ENCODE data around the gene GORASP1. TPM values are rescaled to one million over a fixed set of nuclear protein-coding genes. Genes with fewer than 3 reads are reported as not detected.

The GORASP1 gene
- total RNA-seq, 6 experiments from 2014 or later: 27.8 to 35.5 (median 33.1) TPM

DNA sequence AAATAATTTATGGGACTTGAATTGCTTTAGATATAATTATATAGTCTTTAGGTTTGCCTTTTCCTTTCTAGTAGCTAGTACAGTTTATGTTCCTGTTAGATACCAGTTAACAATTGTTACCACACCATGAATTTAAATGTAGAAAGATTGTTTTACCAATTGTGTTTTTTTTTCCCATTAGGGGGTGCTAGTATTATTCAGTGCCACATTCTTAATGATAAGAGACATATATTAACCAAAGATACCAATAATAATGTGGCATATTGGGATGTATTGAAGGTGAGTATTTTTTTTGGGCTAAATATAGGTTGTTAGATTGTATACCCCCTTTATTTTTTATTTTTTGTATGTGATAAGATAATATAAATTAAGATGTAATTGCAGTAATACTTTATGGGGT is 27.9 kb downstream of the GORASP1 start:
- TF ChIP-seq CTCF (IDR thresholded peaks at IDR 0.05): peak in 1 of 4 donors; percentile 4
- no peak for TF ChIP-seq POLR2A (IDR thresholded peaks at IDR 0.05)
- H3K4me1 ChIP-seq: no peaks in the 10 kb centered on the region
- H3K36me3 ChIP-seq: peaks cover 6 to 37% (median 8%) of the 10 kb centered on the region in 4 donors
- intact Hi-C loops (cut with DNase I): no loop called here
- H3K27ac ChIP-seq: no peak overlapping the region
- no peak overlapping the region for H3K4me3 ChIP-seq
- no peaks in the 10 kb centered on the region for H3K9me3 ChIP-seq
- H3K27me3 ChIP-seq: no peaks in the 10 kb centered on the region
- no peak for DNase-seq
- ATAC-seq: no peak

DNA sequence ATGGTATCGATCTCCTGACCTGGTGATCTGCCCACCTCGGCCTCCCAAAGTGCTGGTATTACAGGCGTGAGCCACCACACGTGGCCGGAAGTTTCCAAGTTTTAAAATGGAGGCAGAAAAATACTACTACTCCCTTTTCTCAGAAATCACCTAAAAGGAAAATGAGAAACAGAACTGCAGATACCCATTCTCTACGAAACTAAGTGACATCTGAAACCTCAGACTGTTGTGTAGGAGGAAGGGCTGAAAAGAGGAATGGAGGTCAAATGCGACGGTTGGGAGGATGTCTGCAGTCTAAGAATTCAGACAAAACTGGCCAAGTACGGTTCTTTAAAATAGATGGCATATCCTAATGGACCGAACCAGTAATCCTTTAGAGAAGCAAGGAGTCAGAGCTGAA is 31.5 kb downstream of the GORASP1 start:
- intact Hi-C loops (cut with DNase I): no loop called here
- ATAC-seq (no peak), DNase-seq (no peak)
- no peaks in the 10 kb centered on the region for H3K27me3 ChIP-seq
- no peaks in the 10 kb centered on the region for H3K9me3 ChIP-seq
- H3K27ac ChIP-seq: no peak overlapping the region
- H3K4me1 ChIP-seq: no peaks in the 10 kb centered on the region
- H3K4me3 ChIP-seq: no peak overlapping the region
- H3K36me3 ChIP-seq: peaks cover 6 to 47% (median 8%) of the 10 kb centered on the region in 4 donors
- WGBS (ENCODE audit: insufficient coverage, low coverage, low lambda C conversion rate, missing lambda C conversion rate): 90% methylated on average over 10 of the region's 10 CpGs
- TF ChIP-seq CTCF (IDR thresholded peaks at IDR 0.05) (no peak), POLR2A (IDR thresholded peaks at IDR 0.05) (no peak)

DNA sequence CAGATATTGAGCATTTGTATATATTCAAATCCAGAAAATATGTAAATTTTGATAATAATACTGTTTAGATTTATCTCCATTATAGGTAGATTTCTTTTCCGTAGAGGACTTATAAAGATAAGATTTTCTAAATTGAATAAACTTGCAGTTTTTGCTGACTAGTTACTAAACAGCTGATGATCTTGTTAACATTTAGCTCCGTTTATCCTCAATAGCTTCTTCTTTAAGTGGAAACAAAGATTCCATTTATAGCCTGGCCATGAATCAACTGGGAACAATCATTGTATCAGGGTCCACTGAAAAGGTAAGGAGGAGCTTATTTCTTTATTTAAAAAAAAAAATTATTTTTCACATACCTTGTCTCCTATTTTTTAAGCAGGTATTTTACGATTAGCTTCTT is 38.9 kb downstream of the GORASP1 start:
- ATAC-seq: no peak
- Histone ChIP-seq H3K27me3 (no peaks in the 10 kb centered on the region), H3K9me3 (no peaks in the 10 kb centered on the region), H3K4me3 (no peak overlapping the region), H3K4me1 (no peaks in the 10 kb centered on the region), H3K27ac (no peak overlapping the region), H3K36me3 (peaks cover 0 to 32% (median 3%) of the 10 kb centered on the region in 4 donors)
- WGBS (ENCODE audit: insufficient coverage, low coverage, low lambda C conversion rate, missing lambda C conversion rate): 73% methylated on average over 3 of the region's 3 CpGs
- intact Hi-C loops (cut with DNase I): no loop called here
- no peak for DNase-seq
- TF ChIP-seq CTCF (IDR thresholded peaks at IDR 0.05) (no peak), POLR2A (IDR thresholded peaks at IDR 0.05) (no peak)

DNA sequence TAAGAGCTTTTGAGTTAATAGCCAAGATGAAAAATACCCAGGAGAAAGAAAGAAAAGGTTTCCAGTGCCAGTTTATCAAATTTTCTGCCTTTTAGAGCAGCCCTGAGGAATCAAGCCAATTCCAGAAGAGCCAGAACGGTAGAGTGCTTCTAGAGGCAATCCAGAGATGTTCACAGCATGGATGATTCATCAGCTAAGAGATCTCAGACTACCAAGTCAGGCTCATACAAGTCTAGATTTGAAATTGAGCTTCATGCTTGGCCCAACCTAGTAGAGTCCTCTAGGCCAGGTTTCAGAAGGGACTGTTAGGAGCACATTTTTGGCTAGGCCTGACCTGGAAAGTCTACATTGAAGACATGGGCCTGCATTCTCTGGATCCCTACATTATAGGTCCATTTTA is 40.1 kb downstream of the GORASP1 start:
- peaks cover 0 to 23% (median 3%) of the 10 kb centered on the region in 4 donors for H3K36me3 ChIP-seq
- H3K9me3 ChIP-seq: no peaks in the 10 kb centered on the region
- TF ChIP-seq POLR2A (IDR thresholded peaks at IDR 0.05): no peak
- TF ChIP-seq CTCF (IDR thresholded peaks at IDR 0.05): no peak
- no peaks in the 10 kb centered on the region for H3K4me1 ChIP-seq
- no peak for DNase-seq
- H3K4me3 ChIP-seq: no peak overlapping the region
- intact Hi-C loops (cut with DNase I): no loop called here
- 67% methylated on average over 1 of the region's 1 CpG for WGBS (ENCODE audit: insufficient coverage, low coverage, low lambda C conversion rate, missing lambda C conversion rate)
- H3K27me3 ChIP-seq: no peaks in the 10 kb centered on the region
- no peak overlapping the region for H3K27ac ChIP-seq
- ATAC-seq: no peak

- Histone ChIP-seq H3K4me3 (no peak overlapping the region), H3K36me3 (peaks cover 0 to 21% (median 3%) of the 10 kb centered on the region in 4 donors), H3K4me1 (no peaks in the 10 kb centered on the region), H3K9me3 (no peaks in the 10 kb centered on the region), H3K27me3 (no peaks in the 10 kb centered on the region), H3K27ac (no peak overlapping the region)
- DNase-seq (no peak), ATAC-seq (peak; percentile 47 to 65 (median 61))
- TF ChIP-seq CTCF (IDR thresholded peaks at IDR 0.05) (peak in 3 of 4 donors; percentile 3 to 33 (median 29)), POLR2A (IDR thresholded peaks at IDR 0.05) (no peak)
- intact Hi-C loops (cut with DNase I): no loop called here
- 0% methylated on average over 1 of the region's 1 CpG for WGBS (ENCODE audit: insufficient coverage, low coverage, low lambda C conversion rate, missing lambda C conversion rate)
Measured at GRCh38 chr3:39065197-39065596, 42.2 kb downstream of the GORASP1 start.
